Right lung (tissue), 10 donors: ENCODE measurements around the gene PEX11A. TPM values are rescaled to one million over a fixed set of nuclear protein-coding genes. Genes with fewer than 3 reads are reported as not detected.
"Not testable (repeated sequence)": the region's sequence is repeated elsewhere in the genome, so short reads cannot be mapped to it uniquely, and the experiment has no call there.

ENCODE experiments used
- DNase-seq, 2 donors: peaks; one replicate each; pipeline ENCODE4 v3.0.0-alpha.2; 2013
- long read RNA-seq, 8 donors: transcript quantifications; one replicate each; lab custom pipeline, GENCODE V29; 2026
- polyA plus RNA-seq, 5 donors: library from polyadenylated mRNA; unstranded; fragments of 120-200 nt; gene quantifications; one replicate each; pipeline versions ENCODE4 v1.2.1 to v1.2.3, GENCODE V29; 2013; ENCODE audit warnings: inconsistent platforms in 1 of 5, low replicate concordance in 1 of 5; ENCODE audit not compliant: insufficient read length in 5 of 5, insufficient read depth in 1 of 5

PEX11A gene, protein sequence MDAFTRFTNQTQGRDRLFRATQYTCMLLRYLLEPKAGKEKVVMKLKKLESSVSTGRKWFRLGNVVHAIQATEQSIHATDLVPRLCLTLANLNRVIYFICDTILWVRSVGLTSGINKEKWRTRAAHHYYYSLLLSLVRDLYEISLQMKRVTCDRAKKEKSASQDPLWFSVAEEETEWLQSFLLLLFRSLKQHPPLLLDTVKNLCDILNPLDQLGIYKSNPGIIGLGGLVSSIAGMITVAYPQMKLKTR
- polyA plus RNA-seq, result 10 to 100 TPM; 13.3 to 19.5 (median 17.6) TPM
- long read RNA-seq, donor 1, transcript PEX11A-203 (2 exons, 905 nt), result major isoform, 5 of 6 reads
- long read RNA-seq, donor 1, partial matches to known transcripts, result 0 of 6 reads
- long read RNA-seq, donor 1, other reads (novel, unspliced or antisense), result 0 of 6 reads
- long read RNA-seq, donor 2, partial matches to known transcripts, result 0 of 5 reads
- long read RNA-seq, donor 2, other reads (novel, unspliced or antisense), result 0 of 5 reads
- long read RNA-seq, donor 3, partial matches to known transcripts, result 0 of 4 reads
- long read RNA-seq, donor 3, other reads (novel, unspliced or antisense), result 0 of 4 reads
- long read RNA-seq, donor 4, partial matches to known transcripts, result 0 of 1 reads
- long read RNA-seq, donor 4, other reads (novel, unspliced or antisense), result 0 of 1 reads
- long read RNA-seq, donor 5, transcript PEX11A-203 (2 exons, 905 nt), result major isoform, 6 of 9 reads
- long read RNA-seq, donor 5, partial matches to known transcripts, result 0 of 9 reads
- long read RNA-seq, donor 5, other reads (novel, unspliced or antisense), result 0 of 9 reads
- long read RNA-seq, donor 6, partial matches to known transcripts, result 0 of 5 reads
- long read RNA-seq, donor 6, other reads (novel, unspliced or antisense), result 0 of 5 reads
- long read RNA-seq, donor 7, transcript PEX11A-201 (3 exons, 2,740 nt), result major isoform, 5 of 5 reads
- long read RNA-seq, donor 7, partial matches to known transcripts, result 0 of 5 reads
- long read RNA-seq, donor 7, other reads (novel, unspliced or antisense), result 0 of 5 reads
- long read RNA-seq, donor 8, partial matches to known transcripts, result 0 of 1 reads
- long read RNA-seq, donor 8, other reads (novel, unspliced or antisense), result 0 of 1 reads

DNA sequence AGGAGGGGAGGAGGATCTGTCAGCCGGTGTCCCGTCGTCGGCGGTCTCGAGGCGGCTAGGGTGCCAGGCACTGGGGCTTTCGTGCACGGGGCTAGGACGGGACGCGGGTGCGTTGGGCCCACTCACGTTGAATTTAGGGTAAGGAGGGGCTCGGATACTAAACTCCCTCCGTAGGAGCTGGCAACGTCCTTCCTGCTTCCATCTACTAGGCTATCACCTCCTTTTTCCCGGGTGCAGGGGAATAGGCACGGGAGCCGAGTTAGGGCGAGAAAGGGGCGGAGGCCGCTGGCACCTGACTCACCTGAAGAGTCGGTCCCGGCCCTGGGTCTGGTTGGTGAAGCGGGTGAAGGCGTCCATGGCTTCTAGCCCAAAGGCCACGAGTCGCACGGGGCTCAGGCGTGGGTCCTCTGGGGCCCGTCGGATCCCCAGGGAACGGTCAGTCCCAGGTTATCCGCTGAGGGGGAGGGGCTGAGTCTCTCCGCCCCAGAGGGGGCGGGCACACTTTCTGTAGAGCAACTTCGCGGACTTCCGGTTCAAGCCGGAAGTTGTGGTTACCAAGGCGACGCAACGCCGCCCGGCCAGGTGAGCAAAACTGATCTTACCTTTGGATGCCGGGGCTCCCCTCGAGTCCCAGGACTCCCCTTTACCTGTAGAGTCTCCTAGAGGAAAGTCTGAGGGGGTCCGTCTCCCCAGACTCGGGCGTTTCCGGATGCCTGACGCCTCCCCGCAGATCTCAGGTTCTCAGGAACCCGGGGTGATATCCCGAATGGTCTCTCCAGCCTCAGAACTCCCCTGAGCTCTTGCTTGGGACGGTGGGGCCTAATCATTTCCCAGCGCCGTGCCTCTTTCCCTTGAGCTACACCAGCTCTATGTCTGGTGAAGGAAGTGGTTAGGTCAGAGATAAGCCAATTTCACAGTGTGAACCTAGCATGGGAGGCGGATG, at the start of gene PEX11A, which contains the start of gene WDR93:
Gene PEX11A (minus strand): TSS at position 479 of the 943 bp plus-strand sequence. CDS start 122 bp downstream, at position 357.
Gene WDR93 (plus strand): TSS at position 536 of the 943 bp plus-strand sequence. CDS start 10,936 bp downstream, outside the sequence.
- DNase-seq, result peak; percentile 80 to 82

DNA sequence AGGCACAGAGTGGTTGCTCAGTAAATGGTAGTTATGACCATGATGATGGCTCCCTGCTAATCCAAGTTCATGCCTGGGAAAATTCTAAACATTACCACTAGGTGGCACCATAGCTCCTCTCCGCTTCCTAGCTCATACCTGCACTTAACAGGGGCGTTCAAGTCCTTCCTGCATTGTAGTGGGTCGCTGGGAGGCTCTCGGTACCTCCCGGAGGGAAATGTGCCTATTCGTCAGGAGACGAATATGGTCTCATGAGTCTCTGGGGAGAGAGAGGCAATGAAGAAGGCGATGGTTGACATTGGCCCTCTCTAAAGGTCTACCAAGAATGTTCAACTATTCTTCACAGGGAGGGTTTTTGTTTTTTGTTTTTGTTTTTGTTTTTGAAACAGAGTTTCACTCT, 49.6 kb upstream of the PEX11A start:
- DNase-seq, result peak in 1 of 2 donors; percentile 69

DNA sequence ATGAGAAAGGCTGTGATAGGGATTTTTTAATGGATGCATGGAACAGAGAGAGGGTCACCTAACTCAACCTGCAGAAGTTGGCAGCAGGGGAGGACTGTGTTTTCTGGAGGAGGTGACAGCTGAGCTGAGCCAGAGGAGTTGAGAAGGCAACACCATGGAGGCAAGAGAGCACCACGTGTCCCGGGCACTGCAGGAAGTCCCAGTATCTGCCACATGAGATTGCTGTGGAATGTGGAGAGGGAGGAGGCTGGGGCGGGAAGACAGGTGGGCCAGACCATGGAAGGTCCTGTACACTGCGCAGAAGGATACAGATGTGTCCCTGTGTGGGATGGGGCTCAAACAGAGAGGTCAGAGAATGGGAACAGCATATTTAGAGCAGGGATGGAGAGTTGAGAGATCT, 45.2 kb upstream of the PEX11A start:
- DNase-seq, result no peak

DNA sequence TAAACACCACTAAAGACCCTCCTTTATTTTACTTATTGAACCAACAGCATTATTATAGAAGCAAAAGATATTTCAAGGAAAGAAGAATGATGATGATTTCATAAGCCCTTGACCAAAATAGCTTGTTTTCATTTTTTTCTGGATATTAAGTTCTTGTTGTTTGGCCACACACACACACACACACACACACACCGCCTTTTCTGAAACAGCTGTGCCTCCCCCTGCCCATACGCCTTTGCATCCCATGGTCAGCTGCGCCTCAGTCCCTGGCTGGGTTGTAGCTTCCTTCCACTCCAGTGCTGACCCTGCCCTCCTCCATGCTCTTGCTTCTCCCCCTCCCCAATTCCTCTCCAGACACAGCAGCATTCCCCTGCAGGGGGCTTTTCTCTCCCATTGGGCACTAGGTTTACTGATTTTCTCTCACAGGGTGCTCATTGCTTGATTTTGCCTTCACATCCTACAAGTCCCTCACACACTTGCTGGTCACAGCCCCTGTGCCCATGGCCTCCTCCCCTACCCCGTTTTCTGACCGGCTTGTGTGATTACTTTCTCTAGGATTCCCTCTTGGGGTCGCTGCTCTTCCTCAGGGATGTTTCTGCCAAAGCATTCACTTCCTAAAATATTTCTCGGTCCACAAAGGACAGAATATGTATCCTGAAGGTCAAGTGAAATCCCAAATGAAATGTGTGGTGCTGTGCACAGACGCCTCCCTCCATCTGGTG, 42.1 kb upstream of the PEX11A start:
- no peak for DNase-seq

DNA sequence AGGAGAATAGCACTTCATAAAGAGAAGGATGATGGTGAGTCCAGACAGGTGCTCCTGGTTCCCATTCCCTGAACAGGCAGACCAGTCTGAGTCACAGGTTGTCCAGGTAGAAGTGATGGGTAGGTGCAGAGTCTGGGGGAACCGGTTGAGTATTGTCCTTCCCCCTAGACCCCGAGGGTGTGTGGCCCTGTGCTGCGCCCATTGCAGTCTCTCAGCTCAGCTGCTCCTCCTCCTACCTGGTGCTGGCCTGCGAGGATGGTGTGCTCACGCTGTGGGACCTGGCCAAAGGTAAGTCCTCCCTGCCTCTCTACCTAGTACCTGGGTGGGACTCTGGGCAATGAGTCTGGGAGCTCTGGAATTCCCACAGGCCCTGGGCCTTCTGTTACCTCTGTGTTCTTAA, 40.7 kb upstream of the PEX11A start:
- no peak for DNase-seq

DNA sequence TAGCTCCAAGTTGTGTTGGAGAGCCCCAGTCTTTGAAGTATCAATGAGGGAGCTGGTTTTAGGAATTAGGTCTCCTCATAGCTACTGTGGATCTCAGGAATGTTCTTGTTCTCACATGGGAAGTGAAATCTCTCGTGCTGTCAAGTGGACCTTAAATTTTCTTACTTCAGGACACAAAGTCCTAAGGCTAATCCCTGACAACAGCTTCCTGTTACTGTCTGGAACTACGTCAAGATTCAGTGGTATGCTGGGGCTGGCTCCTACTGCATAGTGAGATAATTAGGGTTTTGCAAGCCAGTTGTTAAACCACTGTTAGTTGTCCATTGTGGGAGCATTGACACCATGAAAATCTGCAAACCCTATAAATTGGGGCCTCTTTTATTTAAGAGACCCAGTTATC, 37.7 kb upstream of the PEX11A start:
- no peak for DNase-seq

DNA sequence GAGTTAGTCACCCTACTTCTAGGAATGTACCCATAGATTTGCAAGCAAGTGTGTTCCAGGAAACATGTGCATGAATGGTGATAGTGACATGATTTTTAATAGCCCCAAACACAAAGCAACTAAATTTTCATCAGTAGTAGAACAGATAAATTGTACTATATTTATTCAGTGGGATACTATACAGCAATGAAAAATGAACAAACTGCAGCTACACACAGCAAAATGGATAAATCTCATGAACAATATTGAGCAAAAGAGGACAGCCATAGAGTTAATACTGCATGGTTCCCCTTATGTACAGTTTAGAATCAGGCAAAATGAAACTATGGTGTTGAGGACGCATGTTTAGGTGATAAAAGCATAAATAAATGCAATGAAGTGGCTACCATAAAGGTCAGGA, 34.5 kb upstream of the PEX11A start:
- DNase-seq, result no peak

DNA sequence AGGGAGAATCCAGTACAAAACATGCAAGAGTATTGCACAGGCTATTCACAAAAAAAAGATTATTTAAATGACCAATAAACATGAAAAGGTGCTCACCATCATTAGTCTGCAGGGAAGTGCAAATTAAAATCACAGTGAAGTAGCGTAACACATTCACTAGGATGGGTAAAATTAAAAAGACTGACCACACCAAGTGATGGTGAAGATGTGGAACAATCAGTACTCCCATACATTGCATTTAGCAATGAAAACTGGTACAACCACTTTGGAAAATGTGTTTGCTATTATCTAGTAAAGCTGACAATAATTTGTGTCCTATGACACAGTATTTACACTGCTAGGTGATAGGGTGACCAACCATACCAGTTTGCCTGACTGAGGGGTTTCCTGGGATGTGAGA, 34.1 kb upstream of the PEX11A start:
- DNase-seq, result no peak

DNA sequence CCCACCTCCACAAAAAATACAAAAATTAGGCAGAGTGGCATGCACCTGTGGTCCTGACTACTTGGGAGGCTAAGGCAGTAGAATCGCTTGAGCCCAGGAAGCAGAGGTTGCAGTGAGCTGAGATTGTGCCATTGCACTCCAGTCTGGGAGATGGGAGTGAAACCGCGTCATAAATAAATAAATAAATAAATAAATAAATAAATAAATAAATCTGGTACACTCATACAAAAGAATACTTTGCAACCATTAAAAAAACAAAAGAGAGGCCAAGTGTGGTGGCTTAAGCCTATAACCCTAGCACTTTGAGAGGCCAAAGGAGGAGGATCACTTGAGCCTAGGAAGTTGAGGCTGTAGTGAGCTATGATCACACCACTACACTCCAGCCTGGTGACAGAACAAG, 32.5 kb upstream of the PEX11A start:
- no peak for DNase-seq

DNA sequence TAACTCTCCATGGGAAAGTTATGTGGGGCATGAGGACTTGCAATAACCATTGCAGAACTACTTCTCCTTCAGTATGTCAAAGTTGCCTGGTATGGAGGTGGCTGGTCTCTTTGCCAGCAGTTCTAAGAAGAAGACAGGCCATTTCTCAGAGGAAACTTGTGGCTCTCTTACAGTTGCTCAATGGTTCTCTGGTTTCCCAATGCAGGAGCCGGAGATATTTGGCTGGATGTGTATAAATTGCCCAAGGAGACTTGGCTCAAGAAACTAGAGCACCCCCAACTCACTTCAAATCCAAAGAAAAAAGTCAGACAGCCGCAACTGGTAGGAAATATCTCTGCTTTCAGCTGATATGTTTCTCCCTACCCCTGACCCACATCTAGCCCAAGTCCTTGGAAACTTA, 24.2 kb upstream of the PEX11A start:
- no peak for DNase-seq

DNA sequence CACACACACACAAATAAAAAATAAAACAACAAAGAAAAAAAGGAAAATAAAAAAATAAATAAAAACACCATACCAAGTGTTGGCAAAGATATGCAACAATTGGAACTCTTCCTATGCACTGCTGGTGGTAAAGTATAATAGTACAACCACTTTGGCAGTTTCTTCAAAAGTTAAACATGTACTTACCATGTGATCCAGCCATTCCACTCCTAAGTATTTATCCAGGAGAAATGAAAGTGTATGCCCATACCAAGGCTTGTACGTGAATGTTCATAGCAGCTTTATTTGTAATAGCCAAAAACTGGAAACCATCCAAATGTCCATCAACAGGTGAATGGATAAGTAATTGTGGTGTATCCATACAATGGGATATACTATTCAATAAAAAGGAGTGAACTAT, 17.0 kb upstream of the PEX11A start:
- DNase-seq, result no peak

DNA sequence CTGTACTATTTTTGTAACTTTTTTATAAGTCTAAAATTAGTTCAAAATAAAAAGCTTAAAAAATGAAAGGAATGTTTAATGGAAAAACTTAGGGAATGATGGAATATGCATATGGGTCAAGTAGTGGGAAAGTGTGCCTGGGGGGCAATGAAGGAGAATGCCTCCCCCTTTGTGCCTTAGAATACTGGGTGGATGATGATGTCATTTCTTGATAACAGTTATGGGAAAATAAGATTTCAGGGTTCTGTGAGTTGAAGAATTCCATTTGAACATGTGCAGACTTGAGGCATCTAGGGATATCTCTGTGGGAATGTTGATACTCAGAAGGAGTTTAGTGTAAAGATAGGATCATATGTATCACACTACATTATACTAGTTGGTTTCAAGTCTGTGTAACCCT, 13.9 kb upstream of the PEX11A start:
- no peak for DNase-seq

DNA sequence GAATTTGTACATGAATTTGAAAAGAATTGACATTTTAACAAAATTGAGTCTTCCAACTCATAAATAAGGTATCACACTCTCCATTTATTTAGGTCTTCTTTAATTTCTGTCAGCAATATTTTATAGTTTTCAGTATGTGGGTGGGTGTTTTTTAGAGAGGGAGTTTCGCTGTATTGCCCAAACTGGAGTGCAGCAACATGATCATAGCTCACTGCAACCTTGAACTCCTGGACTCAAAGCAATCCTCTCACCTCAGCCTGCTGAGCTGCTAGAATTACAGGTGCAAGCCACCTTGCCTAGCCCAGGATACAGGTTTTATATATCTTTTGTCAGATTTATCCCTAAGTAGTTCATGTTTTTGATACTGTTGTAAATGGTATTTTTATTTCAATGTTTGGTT, 4.6 kb upstream of the PEX11A start:
- DNase-seq, result no peak

DNA sequence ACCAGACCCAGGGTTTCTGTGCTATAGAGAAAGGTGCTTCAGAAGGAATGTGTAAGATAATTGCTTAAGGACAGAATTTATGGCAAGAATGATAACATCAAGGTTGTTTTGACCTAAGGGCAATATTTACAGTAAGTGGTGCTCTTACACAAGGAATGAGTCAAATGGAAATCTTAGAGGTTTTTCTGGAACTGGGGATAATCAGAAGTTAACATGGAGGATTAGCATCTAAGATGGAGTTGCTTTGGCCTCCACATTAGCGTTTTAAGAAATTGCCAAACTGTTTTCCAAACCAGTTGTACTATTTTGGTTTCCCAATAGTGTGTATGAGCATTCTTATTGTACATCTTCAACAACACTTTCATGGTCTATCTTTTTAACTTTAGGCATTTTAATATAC, 3.1 kb upstream of the PEX11A start:
- DNase-seq, result no peak

DNA sequence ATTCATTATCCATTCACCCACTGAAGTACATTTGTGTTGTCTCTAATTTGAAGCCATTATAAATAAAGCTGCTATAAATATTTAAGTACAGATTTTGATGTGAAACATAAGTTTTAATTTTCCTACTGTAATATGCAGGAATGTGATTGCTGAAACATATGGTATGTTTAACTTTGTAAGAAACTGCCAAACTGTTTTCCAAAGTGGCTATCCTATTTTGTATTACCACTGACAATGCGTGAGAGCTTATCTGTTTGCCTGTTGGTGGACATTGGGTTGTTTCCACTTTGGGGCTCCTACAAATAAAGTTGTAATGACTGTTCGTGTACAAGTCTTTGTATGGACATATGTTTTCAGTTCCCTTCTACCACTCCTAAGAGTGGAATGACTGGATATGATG, 2.5 kb upstream of the PEX11A start:
- no peak for DNase-seq

DNA sequence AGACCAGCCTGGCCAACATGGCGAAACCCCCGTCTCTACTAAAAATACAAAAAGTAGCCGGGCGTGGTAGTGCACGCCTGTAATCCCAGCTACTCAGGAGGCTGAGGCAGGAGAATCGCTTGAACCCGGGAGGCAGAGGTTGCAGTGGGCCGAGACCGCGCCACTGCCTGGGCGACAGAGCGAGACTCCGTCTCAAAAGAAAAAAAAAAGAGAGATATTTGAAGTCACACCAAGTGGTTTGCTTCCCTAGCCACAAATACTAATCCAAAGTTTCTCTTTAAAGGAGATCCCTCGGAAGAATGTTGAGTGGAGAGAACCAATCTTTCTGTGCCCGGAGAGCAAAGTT, 651 bp downstream of the PEX11A start:
- DNase-seq, result not testable (repeated sequence)

DNA sequence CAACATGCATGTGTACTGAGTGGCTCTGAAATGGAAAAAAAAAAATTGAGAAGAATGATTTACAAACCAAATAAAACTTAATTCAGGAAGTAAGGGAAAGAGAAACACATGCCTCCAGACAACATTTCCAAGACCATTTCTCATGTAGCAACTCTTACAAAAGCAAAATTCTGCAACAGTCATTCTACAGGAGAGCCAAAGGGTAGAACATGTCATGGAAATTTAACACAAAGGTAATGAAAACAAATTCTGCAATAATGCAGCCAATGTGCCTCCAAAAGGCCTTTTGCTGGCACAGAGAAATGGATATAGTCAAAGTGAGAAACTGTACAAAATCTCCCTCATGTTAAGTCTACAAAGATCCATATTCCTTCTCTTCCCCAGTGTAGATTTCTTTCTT, 4.0 kb downstream of the PEX11A start:
- DNase-seq, result no peak

DNA sequence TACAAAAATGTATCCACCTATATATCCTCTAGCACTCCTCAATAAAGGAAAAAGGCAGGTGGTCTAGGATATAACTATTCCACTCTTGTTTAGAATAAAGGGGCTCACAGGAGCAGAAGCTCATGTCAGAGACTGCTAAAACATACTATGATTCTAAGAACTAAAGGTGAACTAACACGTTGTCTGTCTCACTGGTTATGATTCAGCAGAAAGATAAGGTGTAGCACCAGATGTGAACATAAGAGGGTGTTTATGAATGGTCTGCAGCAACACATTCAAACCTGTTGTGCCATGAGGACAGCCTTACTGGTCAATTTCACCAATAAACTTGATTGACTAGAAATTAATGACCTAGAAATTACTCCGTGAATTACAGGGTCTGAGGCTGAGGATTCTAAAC, 4.6 kb downstream of the PEX11A start:
- no peak for DNase-seq

DNA sequence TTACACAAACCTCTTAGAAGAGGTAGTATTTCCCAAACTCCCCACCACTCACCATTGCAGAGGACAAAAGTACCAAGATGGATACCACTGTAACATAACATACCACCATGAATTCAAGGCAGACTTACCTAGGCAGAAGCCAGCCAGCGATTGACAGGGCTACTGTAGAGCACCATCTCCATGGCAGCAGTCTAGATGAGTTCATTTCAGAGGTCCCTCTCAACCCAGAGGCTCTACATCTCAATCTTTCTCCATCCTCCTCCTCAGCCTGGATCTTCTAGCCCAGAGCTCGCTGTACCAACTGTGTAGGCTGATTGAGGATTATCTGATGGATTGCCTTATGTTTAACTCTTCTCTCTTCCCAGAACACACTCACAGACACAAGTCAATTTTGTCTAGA, 9.4 kb downstream of the PEX11A start:
- DNase-seq, result no peak

DNA sequence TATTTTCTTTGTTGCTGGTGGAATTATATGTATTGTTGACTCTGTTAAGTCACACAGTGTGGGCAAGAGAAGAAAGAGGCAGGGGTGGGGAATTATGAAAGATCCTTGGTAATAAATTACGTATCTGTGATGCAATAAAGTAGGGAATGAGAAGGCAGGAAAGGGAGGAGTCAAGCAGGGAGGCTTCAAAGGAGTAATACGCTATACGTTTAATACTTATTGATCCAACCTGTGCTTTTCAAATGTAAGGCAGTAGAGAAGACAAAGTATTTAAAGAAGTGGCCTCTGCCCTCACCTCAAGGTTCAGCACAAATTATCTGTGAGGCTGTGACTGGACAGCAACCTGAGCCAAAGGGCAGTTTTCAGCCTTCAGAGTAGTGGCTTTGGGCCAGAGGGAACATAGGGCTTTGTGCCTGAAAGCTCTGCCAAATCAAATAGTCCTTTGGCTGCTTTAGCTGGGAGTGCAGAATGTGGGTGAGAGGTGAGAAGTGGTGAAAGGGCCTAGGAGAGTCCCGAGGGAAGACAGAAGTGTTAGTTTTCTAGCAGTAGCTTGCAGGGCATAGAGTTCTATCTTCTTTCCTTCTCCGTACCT, 10.2 kb downstream of the PEX11A start:
- peak in 1 of 2 donors; percentile 61 for DNase-seq
